HT-29 (cell line): ENCODE data around the gene NHERF2. TPM values are rescaled to one million over a fixed set of nuclear protein-coding genes. Genes with fewer than 3 reads are reported as not detected.

Experiments
- DNase-seq: peaks from one replicate; pipeline ENCODE4 v3.0.0-alpha.2; 2015; ENCODE audit warnings: low spot score
- total RNA-seq: library from RNA; depleted of rRNA; stranded (reverse); fragments of >200 nt; shearing (Covaris generic); gene quantifications from 2 replicates; pipeline ENCODE4 v1.2.3, GENCODE V29; 2014

NHERF2 gene
- total RNA-seq, 1 experiment from 2014 or later = 258 TPM

DNA sequence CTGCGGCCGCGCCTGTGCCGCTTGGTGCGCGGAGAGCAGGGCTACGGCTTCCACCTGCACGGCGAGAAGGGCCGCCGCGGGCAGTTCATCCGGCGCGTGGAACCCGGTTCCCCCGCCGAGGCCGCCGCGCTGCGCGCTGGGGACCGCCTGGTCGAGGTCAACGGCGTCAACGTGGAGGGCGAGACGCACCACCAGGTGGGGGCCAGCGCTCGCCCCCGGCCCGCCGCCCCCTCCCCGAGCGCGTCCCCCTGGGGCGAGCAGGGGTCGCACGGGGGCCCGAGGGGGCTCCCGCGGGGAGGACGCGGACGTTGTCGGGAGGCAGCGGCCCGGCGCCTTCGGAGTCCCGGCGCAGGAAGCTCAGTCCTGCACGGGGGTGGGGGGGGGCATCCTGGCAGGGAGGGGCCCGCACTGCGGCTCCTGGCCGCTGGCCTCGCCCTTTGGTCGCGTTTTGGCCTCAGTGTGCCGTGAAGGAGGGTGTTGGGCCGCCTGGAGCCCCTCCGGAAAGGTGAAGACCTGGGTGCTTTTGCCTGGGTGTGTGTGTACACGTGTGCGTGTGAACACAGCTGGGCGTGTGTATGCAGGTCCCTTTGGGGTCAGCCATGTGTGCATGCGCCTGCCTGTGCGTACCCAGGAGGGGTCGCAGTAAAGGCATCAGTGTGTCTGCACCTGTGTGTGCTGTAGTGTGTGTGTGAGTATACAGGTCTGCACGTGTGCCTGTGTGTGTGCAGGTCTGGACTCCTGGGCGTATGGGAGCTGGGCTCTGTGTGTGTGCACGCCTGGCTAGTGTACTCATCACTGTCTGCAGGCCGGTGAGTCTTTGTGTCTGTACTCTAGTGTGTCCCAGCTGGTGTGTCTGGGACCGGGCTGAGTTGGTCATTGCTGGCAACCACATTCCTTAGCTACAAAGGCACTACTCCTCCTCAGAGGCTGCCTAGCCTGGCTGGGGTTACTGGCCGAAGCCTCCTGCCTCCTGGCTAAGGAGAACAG, 615 bp downstream of the NHERF2 start:
- peak; percentile 56 for DNase-seq

DNA sequence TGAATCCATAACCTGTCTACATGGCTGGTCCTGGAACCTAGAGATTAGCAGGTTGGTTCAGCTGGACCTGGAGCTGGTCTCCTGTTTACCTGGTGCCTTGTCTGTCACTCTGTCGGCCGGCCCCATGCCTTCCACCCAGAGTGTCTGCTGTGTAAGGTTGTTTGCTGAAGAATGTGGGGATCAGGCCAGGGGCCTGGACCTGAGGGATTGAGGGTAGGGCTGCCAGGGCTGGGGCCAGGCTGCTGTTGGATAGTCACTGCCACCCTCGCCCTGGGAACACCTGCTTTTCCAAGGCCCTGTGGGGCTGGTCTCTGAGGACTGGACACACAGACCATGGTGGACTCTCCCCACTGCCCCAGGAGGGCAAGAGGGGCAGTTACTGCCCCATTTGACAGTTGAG, 1.4 kb downstream of the NHERF2 start:
- no peak for DNase-seq

DNA sequence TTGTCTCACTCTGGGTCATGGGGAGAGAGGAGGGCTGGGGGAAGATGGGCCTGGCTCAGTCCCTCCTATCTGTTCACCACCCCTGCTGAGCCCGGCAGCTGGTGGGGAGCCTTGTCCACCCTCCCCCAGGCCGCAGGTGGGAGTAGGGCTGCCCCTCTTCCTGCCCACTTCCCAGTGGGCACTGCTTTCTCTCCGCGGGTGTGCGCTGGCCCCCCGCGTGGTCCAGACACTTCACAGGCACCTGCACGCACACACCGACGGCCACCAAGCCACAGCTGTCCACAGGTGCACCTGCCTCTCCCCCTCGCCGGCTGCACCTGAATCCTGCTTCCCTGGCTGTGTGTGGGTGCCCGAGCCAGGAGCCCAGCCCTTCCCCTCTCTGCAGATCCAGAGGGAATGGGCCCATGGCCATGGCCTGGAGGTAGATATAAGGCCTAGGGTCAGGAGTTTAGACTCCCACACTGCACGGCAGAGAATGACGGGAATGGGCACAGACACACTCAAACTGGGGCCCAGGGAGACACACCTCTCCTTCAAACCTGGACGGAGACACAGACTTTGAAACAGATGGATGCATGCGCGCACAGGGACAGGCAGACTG, 2.0 kb downstream of the NHERF2 start:
- DNase-seq = no peak

DNA sequence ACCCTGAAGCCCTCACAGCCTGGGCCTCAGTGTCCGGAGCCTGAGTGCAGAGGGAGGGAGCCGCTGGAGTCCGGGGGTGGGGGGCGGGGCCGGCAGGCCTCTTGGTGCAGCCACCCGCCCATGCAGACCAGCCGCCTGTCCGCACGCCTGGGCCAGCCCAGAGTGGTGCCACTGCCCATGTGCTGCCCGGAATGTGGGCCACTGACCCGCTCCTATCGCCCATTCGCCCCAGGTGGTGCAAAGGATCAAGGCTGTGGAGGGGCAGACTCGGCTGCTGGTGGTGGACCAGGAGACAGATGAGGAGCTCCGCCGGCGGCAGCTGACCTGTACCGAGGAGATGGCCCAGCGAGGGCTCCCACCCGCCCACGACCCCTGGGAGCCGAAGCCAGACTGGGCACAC, 2.6 kb downstream of the NHERF2 start:
- no peak for DNase-seq

DNA sequence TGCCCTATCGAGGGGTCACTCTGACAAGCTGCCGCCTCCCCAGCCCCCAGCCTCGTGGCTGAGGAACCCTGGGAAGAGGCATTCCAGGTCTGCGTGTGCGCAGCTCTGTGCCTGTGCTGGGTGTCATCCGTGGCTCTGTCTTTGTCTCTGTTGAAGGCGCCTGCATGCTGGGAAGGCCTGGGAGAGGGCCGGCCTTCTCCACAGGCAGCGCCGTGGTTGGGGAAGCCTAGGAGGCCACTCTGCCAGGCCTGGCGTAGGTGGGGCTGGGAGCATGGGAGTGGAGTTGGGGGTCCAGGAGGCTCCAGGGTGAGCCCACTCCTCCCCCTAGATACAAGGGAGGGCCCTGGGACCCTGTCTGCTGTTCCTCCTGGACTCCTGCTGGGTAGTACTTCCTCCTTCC, 3.3 kb downstream of the NHERF2 start:
- DNase-seq = no peak

DNA sequence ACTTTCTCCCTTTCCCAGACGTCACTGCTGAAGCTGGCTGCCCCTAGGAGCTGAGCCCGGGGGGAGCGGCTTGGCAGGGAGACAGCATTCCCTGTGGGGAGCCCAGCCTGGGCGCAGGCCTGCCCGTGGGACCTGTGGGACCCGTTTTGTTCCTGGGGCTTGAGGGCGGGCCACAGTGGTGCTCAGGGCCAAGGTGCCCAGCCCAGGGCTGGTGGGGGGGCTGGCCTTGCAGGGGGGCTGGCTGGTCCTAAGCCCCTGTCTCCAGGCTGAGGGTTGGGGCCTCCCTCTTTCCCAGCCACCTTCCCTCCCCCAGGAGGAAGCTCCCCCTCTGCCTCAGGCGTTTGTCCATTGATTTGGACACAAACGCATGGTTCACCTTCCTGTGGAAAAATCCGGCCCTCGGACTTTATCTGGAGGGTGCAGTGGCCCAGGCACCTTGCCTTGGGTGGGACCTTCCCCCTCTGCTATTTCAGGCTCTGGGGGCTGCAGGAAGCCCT, 4.4 kb downstream of the NHERF2 start:
- no peak for DNase-seq

DNA sequence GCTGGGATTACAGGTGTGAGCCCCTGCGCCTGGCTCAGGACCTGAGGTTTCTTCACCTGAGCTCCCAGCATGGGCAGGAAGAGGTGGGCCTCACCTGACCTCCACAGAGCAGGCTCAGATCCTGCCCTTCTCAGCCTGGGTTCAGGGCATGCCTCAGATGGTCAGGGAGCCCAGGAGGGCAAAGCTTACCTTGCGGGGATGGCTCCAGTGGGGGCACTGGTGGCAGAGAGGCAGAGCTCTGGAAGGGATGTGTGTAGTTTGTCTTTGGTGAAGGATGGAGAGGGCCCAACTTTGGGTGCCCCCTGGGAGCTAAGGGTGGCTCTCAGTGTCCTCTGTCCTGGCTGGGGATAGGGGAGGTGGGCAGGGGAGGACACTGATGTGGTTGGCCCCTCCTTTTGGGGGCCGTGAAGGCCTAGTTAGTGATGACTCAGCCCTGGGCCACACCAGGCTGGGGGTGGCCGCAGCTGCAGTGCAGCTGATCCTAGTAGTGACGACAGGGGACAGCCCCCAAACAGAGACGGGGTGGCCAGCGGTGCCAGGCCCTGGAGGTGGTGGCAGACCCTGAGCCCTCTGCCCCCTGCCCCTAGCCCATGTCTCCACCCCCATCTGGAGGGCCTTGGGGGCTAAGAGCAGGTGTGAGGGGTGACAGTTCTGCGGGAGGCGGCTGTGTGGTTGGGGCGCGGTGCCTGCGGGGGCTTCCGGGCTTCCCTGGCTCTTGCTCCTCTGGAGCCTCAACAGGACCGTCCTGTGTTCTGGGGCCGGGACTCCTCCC, 5.8 kb downstream of the NHERF2 start:
- DNase-seq = no peak

DNA sequence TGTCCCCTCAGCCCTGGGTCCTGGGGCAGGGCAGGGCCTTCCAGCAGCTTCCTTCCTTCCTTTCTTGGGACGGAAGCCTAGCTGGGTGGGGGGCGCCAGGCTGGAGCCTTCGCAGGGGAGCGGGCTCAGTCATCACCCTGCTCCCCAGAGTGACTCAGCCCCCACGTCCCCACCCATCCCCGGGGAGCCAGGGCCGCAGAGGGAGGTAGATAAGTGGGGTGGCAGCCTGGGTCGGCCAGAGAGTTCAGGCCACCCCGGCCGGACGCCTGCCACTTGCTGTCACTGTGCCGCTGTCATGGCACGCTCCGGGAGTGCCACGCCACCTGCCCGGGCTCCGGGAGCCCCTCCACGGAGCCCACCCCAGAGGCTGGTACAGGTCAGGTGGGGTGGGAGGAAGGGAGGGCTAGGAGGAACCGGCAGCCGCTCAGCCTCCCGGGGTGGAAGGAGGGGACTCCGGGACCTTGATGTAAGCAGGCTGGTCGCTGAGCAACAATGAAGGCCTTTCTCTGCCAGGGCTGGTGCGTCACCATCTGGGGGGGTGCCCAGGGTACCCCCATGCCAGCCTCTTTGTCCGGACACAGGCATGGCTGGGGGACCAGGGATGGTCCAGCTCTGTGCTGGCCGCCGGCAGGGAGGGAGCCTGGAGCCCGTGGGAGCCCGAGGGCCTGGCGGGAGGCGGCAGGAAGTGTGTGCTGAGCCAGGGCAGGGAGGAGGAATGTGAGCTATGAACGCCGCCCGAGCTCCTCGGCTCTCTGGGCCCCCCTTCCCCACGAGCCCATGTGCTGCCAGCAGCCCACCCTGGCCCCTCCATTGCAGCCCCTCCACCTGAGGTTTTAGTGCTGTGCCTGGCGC, 6.6 kb downstream of the NHERF2 start:
- peak; percentile 69 for DNase-seq

DNA sequence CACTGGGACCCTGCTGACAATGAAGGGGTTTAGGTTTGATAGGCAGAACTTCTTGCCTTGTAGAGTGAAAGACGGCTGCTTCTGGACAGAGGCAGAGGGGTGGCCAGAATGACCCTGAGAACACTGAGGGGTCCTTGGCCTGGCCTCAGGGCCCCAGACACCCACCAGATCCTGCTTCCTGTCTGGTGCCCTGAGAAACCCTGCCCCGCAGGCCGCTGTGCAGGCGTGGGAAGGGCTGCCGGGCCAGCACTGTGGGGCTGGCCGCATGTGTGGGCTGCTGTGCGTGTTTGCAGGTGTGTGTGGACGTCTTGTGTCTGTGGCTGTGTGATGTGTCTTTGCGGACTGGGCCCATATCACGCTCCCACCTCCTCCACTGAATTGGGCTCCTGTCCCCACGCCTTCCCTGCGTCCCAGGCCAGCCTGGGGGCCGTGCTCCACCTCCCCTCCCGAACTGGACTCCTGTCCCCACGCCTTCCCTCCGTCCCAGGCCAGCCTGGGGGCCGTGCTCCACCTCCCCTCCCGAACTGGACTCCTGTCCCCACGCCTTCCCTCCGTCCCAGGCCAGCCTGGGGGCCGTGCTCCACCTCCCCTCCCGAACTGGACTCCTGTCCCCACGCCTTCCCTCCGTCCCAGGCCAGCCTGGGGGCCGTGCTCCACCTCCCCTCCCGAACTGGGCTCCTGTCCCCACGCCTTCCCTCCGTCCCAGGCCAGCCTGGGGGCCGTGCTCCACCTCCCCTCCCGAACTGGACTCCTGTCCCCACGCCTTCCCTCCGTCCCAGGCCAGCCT, 7.4 kb downstream of the NHERF2 start:
- DNase-seq = peak; percentile 48

DNA sequence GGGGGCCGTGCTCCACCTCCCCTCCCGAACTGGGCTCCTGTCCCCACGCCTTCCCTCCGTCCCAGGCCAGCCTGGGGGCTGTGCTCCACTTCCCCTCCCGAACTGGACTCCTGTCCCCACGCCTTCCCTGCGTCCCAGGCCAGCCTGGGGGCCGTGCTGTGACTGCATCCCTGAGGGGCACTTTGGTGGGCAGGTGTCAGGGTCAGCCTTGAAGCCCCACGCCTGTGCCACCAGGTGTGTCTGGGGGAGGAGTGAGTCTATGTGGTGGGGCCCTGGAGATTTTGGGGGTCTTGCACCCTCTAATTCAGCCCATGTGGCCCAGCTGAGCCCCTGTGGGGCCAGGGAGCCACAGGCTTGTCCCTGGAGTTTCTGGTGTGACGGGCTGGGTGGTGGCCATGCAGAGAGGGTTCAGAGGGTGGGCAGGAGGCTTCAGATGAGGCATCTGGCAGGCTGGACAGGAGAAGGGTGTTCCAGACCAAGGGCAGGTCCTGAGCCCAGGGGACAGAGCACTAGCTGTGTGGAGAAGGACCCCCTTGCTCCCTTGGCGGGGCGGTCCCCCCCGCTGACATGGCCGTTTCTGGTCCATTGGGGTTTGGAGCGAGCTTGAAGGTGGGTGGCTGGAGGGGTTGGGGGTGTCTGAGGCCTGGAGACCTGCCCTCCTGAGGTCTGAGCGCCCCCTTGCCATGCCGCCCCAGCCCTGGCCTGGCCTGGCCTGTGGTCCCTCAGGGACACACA, 8.2 kb downstream of the NHERF2 start:
- peak; percentile 32 for DNase-seq

DNA sequence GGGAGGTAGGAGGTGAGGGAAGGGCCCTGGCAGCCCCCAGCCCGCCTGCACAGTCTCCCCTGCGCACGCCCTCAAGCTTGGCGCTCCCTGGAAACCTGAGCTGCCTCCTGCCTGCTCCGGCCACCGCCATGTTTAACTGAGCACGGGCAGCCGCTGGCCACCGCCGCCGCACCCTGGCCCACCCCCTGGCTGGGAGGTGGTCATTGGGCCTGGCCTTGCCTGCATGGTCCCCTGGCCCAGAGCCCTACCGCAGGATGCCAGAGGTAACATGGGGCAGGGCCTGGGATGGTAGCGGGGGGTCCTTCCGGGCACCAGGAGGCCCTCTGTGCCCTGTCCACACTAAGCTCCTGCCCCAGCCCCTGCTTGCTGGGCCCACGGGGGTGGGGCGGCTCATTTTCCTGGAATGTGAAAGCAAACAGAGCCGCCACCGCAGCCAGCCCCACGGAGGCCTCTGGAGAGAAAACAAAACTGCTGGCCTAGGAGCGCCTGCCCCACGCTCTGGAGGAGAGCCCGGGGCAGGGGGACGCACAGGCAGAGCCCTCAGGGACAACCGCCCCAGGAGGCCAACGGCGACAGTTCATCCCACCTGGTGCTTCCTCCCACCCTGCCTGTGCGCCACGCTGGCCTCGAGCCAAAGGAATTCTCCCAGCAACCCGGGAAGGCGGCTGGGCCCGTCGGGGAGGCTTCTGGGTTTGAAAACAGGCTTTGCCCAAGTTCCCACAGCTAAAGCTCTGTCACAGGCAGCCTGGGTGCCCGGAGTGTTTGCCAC, 8.9 kb downstream of the NHERF2 start:
- DNase-seq = peak; percentile 82

DNA sequence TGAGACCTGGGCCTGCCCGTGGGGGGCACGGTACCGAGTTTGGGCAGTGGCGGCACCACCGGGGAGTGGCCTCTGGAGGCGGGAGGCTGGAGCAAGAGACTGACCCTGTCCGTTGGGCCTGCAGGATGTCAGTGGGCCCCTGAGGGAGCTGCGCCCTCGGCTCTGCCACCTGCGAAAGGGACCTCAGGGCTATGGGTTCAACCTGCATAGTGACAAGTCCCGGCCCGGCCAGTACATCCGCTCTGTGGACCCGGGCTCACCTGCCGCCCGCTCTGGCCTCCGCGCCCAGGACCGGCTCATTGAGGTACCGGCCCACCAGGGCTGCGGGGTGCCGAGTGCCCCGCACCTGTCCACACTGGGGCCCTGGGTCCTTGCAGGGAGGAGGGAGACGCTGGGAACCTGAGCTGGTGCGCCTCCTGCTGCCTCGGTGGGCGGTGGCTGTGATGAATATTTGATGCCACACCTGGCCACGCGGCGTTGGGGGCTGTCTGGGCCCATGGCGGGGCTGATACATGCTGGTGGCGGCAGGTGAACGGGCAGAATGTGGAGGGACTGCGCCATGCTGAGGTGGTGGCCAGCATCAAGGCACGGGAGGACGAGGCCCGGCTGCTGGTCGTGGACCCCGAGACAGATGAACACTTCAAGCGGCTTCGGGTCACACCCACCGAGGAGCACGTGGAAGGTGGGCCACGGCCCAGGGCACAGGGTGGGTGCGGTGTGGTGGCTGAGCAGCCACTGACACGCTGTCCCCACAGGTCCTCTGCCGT, 9.7 kb downstream of the NHERF2 start:
- no peak for DNase-seq

DNA sequence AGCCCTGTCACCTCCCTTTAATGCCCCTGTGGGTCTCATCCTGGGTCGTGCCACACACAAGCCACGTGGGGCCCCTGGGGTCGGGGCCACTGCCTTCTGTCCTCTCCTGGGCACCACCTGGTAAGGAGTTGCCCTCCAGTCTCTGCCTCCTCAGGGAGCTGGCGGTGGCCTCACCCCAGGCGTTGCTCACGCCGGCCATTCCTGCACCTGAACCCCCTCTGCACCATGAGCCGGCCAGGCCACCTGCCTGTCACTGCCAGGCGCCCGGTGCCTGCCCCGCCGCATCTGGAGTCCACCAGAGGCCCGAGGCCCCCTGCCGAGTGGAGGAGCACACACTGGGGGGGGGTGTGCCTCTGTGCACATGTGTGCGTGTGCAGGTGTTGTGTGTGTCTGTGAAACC, 10.4 kb downstream of the NHERF2 start:
- no peak for DNase-seq

DNA sequence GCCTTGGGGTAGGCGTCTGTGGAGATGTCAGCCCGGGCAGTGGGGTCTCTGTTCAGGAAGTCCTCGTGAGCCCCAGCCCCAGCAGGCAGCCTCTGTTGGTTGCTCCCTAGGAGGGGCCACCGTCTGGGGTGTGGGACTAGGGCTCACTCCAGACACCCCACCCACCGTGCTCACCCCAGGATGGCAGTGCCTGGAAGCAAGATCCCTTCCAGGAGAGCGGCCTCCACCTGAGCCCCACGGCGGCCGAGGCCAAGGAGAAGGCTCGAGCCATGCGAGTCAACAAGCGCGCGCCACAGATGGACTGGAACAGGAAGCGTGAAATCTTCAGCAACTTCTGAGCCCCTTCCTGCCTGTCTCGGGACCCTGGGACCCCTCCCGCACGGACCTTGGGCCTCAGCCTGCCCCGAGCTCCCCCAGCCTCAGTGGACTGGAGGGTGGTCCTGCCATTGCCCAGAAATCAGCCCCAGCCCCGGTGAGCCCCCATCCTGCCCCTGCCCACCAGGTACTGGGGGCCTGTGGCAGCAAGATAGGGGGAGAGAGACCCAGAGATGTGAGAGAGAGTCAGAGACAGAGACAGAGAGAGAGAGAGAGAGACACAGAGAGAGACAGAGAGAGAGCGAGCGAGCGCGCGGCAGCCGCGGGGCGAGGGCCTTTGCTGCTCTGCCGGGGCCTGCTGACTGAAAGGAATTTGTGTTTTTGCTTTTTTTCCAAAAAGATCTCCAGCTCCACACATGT, 11.1 kb downstream of the NHERF2 start:
- DNase-seq = no peak

DNA sequence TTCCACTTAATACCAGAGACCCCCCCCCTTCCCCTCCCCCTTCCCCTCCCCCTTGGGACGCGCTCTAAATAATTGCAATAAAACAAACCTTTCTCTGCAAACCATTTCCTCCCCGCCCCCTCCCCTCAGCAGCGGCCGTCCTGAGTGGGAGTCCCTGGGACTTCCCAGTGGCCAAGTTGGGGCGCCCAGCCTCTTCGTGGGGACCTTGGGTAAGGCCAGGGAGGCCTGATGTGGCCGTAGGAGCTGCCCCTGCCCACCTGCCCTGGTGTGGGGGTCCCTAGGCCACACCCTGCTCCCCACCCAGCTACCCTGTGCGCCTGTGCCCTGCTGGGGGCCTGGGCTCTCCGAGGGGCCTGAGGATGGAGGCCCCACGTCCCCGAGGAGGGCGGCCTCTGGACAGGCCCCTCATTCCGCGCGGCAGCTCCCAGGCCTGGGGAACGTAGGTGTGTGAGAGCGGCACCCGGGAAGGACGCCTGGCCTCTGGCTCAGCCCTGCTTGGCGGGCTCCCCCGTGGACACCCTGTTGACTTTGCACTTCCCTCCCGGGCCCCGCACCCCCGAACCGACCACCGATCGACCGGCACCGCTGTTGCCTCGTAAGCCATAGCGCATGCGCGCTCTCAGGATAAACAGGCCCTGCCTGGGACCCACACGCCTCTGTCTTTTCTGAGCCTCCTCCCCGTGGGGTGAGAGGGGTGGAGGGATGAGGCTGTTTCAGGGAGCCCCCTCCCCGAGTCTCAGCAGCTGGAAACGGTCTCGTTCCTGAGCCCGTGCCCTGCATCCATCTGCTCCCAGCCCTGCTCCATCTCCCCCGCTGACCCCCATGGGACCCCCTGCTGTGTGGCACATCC, 11.9 kb downstream of the NHERF2 start:
- DNase-seq = no peak

DNA sequence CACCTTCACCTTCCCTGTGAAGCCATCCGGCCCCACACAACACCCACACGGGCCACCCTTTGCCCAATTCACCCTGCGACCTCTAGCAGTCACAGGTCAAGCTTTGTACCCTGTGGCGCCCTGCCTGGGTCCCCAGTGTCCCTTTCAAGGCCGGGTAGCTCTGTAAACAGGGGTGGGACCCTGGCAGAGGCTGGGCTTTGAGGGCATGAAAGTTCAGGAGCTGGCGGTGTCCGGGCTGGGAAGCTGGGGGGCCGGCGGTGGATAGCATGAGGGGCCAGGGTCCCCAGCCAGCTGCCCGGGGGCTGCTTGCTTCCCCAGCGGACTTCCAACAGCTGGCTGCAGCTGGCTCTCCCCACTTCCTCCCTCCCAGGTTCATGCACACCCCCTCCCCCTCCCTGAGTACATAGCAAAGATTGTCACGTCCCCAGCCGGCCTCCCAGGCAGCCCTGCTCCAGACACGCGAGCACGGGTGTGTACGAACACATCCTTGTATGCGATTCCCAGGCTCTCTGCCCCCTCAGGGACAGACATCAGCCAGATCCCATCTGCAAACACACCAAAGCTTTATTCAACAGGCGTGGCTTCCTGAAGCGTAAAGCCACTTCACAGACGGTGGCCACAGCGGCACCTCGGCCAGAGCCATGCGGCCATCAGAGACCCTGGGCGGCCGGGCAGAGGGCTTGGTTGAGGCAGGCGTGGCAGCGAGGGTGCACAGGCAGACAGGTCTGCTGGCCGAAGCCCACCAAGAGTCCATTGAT, 12.8 kb downstream of the NHERF2 start:
- DNase-seq = peak; percentile 72
